MM.1S (cell line): ENCODE results near the gene KCNK4.

Experiments
- DNase-seq: peaks from one replicate; pipeline ENCODE4 v3.0.0-alpha.2; 2015
- H2AFZ ChIP-seq: fragments of 300-600 bp; sonication (generic); 2 replicates; pipeline ENCODE4 v1.6.0; 2016; ENCODE audit warnings: antibody characterized with exemption, low read length
- H3F3A ChIP-seq: fragments of 300-600 bp; sonication (generic); 2 replicates; pipeline ENCODE4 v1.6.1; 2016; ENCODE audit warnings: mild to moderate bottlenecking, antibody characterized with exemption, low read length, moderate library complexity, mixed read lengths; ENCODE audit not compliant: insufficient read depth
- H3K27ac ChIP-seq: fragments of 300-600 bp; sonication (generic); 2 replicates; pipeline ENCODE4 v1.5.1; 2016; ENCODE audit warnings: mild to moderate bottlenecking, low read length
- H3K27me3 ChIP-seq: fragments of 300-600 bp; sonication (generic); replicated peaks from 2 replicates; pipeline ENCODE4 v1.6.0; 2016; ENCODE audit warnings: low read length; ENCODE audit not compliant: insufficient read depth
- H3K36me3 ChIP-seq: fragments of 300-600 bp; sonication (generic); replicated peaks from 2 replicates; pipeline ENCODE4 v1.6.1; 2016; ENCODE audit warnings: mild to moderate bottlenecking, low read length, mixed read lengths; ENCODE audit not compliant: insufficient read depth
- H3K4me1 ChIP-seq: fragments of 300-600 bp; sonication (generic); 2 replicates; pipeline ENCODE4 v1.6.1; 2016; ENCODE audit warnings: low read length, mixed read lengths
- H3K4me2 ChIP-seq: fragments of 300-600 bp; sonication (generic); 2 replicates; pipeline ENCODE4 v1.6.0; 2016; ENCODE audit warnings: low read depth, low read length
- H3K4me3 ChIP-seq: fragments of 300-600 bp; sonication (generic); 2 replicates; pipeline ENCODE4 v1.5.1; 2016; ENCODE audit warnings: low read length, mixed read lengths
- H3K79me2 ChIP-seq: fragments of 300-600 bp; sonication (generic); 2 replicates; pipeline ENCODE4 v1.6.1; 2016; ENCODE audit warnings: mixed run types, low read length, mixed read lengths
- H3K9ac ChIP-seq: fragments of 300-600 bp; sonication (generic); 2 replicates; pipeline ENCODE4 v1.6.1; 2016; ENCODE audit warnings: low read length, mixed read lengths
- H3K9me2 ChIP-seq: fragments of 300-600 bp; sonication (generic); replicated peaks from 2 replicates; pipeline ENCODE4 v1.6.1; 2016; ENCODE audit warnings: mild to moderate bottlenecking, low read length, mixed read lengths; ENCODE audit not compliant: insufficient read depth
- H3K9me3 ChIP-seq: fragments of 300-600 bp; sonication (generic); replicated peaks from 2 replicates; pipeline ENCODE4 v1.6.1; 2016; ENCODE audit warnings: mild to moderate bottlenecking, low read length, mixed read lengths; ENCODE audit not compliant: insufficient read depth
- H4K20me1 ChIP-seq: fragments of 300-600 bp; sonication (generic); 2 replicates; pipeline ENCODE4 v1.6.1; 2016; ENCODE audit warnings: mild to moderate bottlenecking, low read length, moderate library complexity, mixed read lengths; ENCODE audit not compliant: insufficient read depth
- CTCF ChIP-seq: fragments of 300-600 bp; sonication (generic); IDR thresholded peaks from 2 replicates; pipeline ENCODE4 v1.5.1; 2016; ENCODE audit warnings: antibody characterized with exemption, low read length, mixed read lengths
- EZH2 ChIP-seq: fragments of 300-600 bp; sonication (generic); optimal IDR thresholded peaks from 2 replicates; pipeline ENCODE3; 2017; ENCODE audit warnings: low read depth, mild to moderate bottlenecking, antibody characterized with exemption, low read length, mixed read lengths
- EZH2phosphoT487 ChIP-seq: fragments of 300-600 bp; sonication (generic); IDR thresholded peaks from 2 replicates; pipeline ENCODE4 v1.6.1; 2018; ENCODE audit warnings: antibody characterized with exemption, low read length

Gene KCNK4

GRCh38 chr11:64321026-64321425 is 29.9 kb downstream of the KCNK4 start:
- no peak for DNase-seq
- no peak for TF ChIP-seq CTCF
- TF ChIP-seq EZH2 = no peak
- no peak for TF ChIP-seq EZH2phosphoT487
- Histone ChIP-seq H3K4me1 (peaks cover 6% of the 10 kb centered on the region), H4K20me1 (no peaks in the 10 kb centered on the region), H3K9me3 (no peaks in the 10 kb centered on the region), H3K36me3 (no peaks in the 10 kb centered on the region), H3K27ac (no peak overlapping the region), H3K4me3 (no peak overlapping the region), H3K9ac (no peak overlapping the region), H3K9me2 (no peaks in the 10 kb centered on the region), H3F3A (peaks cover 27% of the 10 kb centered on the region), H3K27me3 (no peaks in the 10 kb centered on the region), H3K79me2 (peaks cover 17% of the 10 kb centered on the region), H3K4me2 (no peak overlapping the region), H2AFZ (no peak overlapping the region)

- Histone ChIP-seq H3K36me3 (no peaks in the 10 kb centered on the region), H3K27me3 (no peaks in the 10 kb centered on the region), H3K79me2 (peaks cover 12% of the 10 kb centered on the region), H3K9ac (no peak overlapping the region), H2AFZ (no peak overlapping the region), H3K9me2 (no peaks in the 10 kb centered on the region), H4K20me1 (no peaks in the 10 kb centered on the region), H3F3A (peaks cover 22% of the 10 kb centered on the region), H3K4me2 (no peak overlapping the region), H3K27ac (no peak overlapping the region), H3K4me1 (peaks cover 6% of the 10 kb centered on the region), H3K9me3 (no peaks in the 10 kb centered on the region), H3K4me3 (no peak overlapping the region)
- TF ChIP-seq EZH2 = no peak
- no peak for TF ChIP-seq CTCF
- TF ChIP-seq EZH2phosphoT487 = no peak
- no peak for DNase-seq
These were observed 30.4 kb downstream of the KCNK4 start for GRCh38 chr11:64321533-64321932.

GRCh38 chr11:64322925-64323260 is 31.8 kb downstream of the KCNK4 start:
- Histone ChIP-seq H3K79me2 (peaks cover 9% of the 10 kb centered on the region; the same call in 1 of the 2 replicates), H4K20me1 (no peaks in the 10 kb centered on the region), H3K27ac (no peak overlapping the region), H3K36me3 (no peaks in the 10 kb centered on the region), H3K9ac (no peak overlapping the region), H3K4me1 (peaks cover 6% of the 10 kb centered on the region), H2AFZ (no peak overlapping the region), H3K4me2 (no peak overlapping the region), H3K27me3 (0 out of 2 replicates have a peak, but pooled peaks cover 3% of the 10 kb centered on the region), H3F3A (peaks cover 11% of the 10 kb centered on the region), H3K9me2 (no peaks in the 10 kb centered on the region), H3K4me3 (no peak overlapping the region), H3K9me3 (no peaks in the 10 kb centered on the region)
- DNase-seq = no peak
- TF ChIP-seq EZH2phosphoT487 (no peak), EZH2 (no peak), CTCF (no peak)
